ENCODE measurements around the gene WDR44.
"Not testable (repeated sequence)": the region's sequence is repeated elsewhere in the genome, so short reads cannot be mapped to it uniquely, and the experiment has no call there.

The WDR44 gene

DNA sequence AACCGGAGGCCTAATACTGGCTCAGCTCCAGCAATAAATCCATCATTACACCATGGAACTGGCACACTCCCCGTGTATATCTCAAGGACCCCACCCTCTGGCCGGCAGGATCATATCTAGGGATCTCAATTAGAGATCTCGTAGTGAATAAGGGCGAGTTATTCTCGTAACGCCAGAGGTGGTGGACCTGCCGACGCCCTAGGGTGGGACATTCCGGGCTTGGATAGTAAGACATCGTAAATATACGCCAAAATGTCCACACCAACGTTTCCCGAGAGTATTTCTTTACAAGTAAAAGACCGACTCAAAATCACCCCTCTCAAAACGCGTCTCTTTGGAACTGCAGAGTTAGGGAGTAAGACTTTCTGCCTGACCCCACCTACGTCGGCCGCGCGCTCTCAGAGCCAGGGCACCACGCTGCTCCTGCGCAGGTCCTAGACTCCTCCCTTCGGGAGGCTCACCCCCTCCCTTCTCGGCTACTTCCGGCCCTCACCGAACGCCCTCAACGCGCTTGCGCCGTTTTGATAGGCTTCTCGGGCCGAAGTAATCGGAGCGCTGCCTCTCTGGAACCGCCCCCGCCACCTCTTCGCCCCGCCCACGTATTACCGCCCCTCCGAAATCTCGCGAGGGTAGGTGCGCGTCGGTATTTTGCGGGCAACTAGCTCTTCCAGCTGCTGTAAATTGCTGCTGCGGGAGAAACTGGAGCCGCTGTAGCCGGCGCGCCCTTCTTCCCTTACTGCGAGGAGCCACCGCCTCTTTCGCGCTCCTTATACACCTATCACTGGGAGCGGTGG, at the start of gene WDR44:
Gene WDR44, plus strand, starts transcription at position 643 of the 794 bp plus-strand sequence. CDS start 398 bp downstream, outside the sequence.
- peak; percentile 82 for DNase-seq

DNA sequence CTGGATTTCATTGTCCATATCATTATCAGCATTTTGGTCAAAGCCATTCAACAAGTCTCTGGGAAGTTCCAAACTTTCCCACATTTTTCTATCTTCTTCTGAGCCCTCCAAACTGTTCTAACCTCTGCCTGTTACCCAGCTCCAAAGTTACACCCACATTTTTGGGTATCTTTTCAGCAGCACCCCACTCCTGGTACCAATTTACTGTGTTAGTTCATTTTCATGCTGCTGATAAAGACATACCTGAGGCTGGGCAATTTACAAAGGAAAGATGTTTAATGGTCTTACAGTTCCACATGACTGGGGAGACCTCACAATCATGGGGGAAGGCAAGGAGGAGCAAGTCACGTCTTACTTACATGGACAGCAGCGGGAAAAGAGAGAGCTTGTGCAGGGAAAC, 40.1 kb upstream of the WDR44 start:
- DNase-seq, result not testable (repeated sequence)

DNA sequence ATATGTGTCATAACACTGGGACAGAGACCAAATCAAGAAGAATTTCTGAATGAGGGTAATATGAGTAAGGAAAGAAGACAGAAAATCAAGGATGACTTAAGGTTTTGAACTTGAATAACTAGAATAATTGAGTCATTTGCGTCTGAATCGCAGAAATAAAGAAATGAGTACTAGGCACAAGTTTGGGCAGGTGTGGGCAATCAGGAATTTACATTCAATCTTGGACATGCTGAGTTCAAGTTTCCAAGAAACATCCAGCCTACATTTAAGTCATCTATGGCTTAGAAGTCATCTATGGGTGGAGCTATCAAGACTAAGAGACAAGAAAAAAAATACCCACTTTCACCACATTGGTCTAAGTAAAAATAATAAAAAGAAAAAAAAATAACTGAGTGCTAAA, 30.4 kb upstream of the WDR44 start:
- DNase-seq, result no peak

DNA sequence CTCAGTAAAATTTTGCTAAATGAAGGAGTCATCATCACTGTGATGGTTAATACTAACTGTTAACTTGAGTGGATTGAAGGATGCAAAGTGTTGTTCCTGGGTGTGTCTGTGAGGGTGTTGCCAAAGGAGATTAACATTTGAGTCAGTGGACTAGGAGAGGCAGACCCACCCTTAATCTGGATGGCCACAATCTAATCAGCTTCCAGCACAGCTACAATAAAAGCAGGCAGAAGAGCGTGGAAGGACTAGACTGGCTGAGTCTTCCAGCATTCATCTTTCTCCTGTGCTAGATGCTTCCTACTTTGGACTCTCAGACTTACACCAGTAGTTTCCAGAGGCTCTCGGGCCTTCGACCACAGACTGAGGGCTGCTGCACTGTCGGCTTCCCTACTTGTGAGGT, 21.3 kb upstream of the WDR44 start:
- no peak for DNase-seq

- DNase-seq, result no peak
These were observed 20.5 kb upstream of the WDR44 start for GRCh38 chrX:118325453-118325852.

- DNase-seq, result no peak
These were observed 16.7 kb upstream of the WDR44 start for GRCh38 chrX:118329175-118329574.

DNA sequence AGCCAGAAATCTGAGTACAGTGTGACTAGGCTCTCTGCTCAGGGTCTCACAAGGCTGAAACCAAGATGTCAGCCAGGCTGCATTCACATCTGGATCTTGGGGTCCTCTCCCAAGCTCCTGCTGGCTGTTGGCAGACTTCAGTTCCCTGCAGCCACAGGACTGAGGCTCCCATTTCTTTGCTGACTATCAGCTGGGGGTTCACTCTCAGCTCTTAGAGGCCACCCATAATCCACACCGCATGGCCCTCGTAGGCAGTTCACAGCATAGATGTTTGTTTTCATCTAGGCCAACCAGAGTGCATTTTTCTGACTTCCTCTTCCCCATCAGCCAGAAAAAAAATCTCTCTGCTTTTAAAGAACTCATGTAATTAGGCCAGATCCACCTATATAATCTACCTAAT, 8.2 kb upstream of the WDR44 start:
- no peak for DNase-seq

DNA sequence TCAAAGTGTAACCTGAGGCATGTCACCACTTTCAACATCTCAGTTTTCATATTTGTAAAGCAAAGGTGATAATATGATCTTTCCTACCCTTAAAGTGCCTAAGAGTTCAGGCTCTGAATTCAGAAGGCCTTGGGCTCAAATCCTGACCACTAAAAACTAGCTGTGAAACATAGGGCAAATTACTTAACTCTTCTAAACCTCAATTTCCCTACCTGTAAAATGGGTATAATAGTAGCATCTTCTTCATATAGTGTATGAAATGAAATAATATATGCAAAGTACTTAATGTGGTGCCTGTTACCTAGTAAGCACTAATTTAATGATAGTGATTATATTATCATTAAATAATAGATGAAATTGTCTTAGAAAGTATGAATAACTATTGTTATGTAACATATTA, 7.0 kb upstream of the WDR44 start:
- DNase-seq, result no peak

DNA sequence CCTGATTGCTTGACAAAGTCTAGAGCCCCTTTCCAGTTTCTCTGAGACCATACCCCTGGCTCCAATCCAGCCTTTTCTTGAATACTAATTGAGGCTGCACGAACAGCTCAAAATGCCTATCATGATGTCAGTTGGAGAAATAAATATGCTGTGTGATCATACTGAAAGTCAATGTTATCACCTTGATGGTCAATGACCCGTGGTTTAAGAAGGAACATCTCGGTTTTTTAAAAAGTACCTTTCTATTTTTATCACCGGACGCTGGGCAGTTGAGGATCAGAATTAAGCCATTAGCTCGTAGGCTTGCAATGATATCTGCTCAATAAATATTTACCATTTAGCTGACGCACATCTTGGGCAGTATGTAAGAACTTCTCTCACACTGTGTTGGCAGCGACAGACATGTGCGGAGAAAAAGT, 852 bp upstream of the WDR44 start:
- DNase-seq, result no peak

- no peak for DNase-seq
These were observed 570 bp downstream of the WDR44 start for GRCh38 chrX:118346258-118347094.

DNA sequence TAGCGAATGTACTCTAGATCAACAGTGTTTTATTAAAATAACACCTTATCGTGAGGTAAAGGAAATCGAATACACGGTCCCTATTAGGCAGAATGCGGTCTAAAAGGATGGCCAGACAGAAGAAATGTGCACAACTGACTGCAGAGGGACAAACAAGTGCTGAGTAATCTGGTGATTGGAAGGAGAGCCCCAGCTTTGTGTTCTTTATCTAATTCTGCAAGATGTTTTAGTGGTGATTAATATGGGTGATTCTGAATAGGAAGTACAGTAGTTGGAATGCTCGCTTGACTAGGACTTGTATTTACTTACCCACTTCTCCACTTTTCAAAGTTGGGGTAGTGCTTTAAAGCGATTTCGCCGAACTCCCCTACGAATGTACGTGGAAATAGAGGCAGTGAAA, 1.2 kb downstream of the WDR44 start:
- no peak for DNase-seq

DNA sequence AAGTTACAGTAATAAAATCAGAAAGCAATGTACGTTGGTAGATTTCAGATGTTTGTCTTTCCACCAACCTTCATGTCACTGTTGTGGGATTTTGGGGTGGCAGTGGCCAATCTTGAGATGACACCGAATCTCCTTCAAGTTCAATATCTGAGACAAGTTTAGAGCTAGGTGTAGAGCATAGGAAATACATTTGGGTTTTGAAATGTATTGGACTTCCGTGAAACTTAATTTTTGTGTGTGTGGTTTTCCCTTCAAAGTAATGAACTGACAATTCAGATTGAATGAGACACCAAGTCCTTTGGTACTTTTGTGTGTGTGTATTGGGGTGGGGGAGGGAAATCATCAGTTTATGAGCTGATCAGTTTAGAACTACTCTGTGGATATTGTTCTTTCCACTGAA, 1.8 kb downstream of the WDR44 start:
- no peak for DNase-seq

- no peak for DNase-seq
These were observed 2.4 kb downstream of the WDR44 start for GRCh38 chrX:118348186-118348810.

- no peak for DNase-seq
These were observed 3.3 kb downstream of the WDR44 start for GRCh38 chrX:118349188-118349587.

DNA sequence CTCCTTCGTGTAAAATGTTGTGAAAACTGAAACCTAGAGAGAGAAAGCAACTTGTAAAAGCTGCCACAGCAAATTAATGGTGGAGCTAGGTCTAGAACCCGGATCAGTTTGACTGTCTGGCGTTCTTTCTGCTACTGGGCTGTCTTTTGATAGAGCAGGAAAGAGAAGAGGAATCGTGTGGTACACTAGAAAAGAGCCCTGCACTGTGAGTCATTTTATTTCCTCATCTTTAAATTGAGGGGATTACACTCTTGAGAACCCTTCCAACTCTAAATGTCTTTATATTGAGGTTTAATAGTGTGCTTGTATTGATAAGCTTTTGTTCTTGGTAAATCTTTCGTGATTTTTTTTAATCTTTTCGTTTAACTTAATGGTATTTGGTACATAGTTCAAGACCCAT, 4.3 kb downstream of the WDR44 start:
- no peak for DNase-seq

GRCh38 chrX:118350706-118351105, 4.8 kb downstream of the WDR44 start:
- DNase-seq, result no peak

- no peak for DNase-seq
These were observed 6.7 kb downstream of the WDR44 start for GRCh38 chrX:118352566-118352965.

DNA sequence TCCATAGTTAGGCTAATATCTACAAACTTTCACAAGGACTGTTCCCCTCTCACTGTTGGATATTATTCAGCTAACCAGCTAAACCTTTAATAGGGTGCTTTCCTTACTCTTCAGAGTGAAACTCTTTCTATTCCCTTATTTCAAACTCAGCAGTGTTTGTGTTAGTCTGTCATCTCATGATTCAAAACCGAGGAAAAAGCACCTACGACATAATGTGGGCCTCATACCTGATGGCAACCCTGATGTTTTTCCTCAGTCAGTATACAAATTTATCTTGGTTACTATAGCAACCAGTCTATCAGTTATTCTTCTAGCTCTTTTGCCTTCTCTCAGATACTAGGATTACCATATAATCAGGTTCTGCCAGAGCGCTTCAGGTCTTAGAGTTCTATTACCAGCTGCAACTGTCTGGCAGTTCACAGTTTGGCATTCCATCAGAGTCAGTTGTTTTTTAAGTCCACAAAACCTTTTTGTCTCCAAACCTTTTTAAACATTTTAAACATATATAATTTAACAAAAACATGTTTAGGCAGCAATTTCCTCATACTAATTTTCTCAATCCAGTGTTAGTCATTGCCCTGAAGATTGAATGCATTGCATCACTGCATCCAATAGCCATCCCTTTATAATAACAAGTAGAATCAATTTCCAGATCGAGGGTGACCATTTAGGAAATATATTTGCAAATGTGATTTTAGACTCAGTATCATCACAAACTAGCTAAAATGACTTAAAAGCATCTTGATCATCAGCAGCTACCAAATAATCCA, 7.4 kb downstream of the WDR44 start:
- DNase-seq, result no peak

DNA sequence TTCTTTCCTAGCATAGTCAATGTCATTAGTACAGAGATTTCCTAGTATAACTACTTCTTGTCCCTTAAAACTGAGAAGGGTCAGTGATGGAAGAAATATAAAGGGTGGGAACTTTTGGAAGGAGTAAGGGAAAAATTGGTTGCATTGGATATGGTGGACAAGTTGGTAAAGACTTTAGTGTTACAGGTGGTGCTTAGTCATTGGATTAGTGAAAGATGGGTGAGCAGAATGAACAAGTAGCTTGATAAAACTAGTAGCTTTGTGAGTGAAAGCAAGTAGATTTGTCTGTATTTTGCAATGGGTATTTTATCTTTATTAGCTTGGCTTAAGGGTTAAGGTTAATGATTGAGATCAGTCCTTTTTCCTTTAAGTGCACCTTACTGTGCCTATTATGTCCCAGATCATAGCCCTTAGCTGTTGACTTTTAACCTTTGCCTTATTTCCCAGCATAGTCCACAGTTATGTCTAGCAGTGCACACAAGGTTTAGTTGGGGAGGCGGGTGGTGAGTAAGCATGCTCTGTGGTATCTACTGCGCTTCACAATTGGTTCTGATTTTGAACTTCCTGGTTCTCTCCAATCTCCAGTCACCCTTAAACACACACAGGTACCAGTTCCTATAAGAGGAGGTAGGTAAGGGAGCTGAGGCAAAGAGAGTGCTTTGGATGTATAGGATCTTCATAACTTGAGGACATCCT, 9.5 kb downstream of the WDR44 start:
- DNase-seq, result no peak

DNA sequence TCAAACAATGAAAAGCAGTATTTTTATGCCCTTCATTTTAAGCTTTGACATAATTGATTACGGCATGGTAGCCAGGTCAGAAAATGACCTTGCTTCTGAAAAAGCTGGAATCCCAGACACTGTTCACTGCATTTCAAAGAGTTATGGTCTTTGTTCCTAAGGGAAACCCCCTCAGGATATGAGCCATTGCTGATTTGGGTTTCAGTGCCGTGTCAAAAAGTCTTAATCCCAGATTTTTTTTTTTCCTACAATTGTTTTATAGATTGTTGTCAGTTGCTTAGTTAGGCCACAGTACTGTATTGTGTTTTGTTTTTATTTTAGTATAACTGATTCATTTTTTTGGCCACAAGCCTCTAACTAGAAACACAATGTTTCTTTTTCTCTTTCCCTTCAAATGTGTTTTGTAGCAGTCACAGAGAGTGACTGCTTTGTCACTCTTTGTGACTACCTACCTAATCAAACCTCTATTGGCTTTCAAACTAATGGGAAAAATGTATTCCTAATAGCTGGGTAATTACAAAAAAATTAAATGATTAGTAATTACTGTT, 10.3 kb downstream of the WDR44 start:
- DNase-seq, result no peak

- no peak for DNase-seq
These were observed 14.7 kb downstream of the WDR44 start for GRCh38 chrX:118360429-118361125.
